Measurements from ENCODE around the gene PROM2.

PROM2 gene

DNA sequence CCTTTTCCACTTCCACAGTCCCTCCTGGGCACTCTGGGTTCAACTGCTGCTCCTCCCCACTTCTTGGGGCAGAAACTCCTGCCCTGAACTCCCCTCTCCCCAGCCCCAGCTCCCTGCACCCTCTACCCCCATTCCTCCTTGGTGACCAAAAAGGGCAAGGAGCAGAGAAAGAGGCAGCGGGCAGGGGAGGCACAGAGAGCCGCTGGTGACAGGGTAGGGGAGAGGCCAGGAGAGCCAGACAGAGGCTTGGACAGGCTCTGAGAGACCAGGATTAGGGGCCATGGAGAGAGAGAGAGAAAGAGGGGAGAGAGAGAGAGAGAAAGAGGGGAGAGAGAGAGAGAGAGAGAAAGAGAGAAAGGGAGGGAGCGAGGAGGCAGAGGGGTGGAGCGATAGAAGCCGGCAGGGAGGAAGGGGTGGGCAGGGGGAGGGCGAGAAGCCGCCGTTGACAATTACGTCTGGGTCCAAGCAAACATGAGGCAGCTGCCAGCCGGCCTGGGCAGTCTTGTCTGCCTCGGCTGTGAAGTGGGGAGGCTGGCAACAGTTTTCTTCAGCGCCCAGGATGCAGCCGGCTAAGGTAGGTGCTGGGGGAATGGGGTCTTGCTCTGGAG, 22.7 kb downstream of the PROM2 start, which contains the start of gene KCNIP3:
TSS of gene KCNIP3 (plus strand) at position 468 of the 608 bp plus-strand sequence. CDS start at position 560, 92 bp downstream.
- TF ChIP-seq Cebpa-rat (IDR thresholded peaks at IDR 0.05) = no peak
- Histone ChIP-seq H3K4me2 (no peak within 1 kb of the TSS), H3K9ac (no peak within 1 kb of the TSS), H3K4me3 (no peak within 1 kb of the TSS), H3K4me1 (peaks cover 3% of the 10 kb centered on the region; the same call in 1 of the 2 replicates), H3K36me3 (no peaks in the 10 kb centered on the region), H3K27ac (no peak within 1 kb of the TSS), H4K20me1 (no peaks in the 10 kb centered on the region; the same call in 1 of the 2 replicates), H3K27me3 (0 out of 2 replicates have a peak, but pooled peaks cover 5% of the 10 kb centered on the region), H3K9me3 (peaks cover 7% of the 10 kb centered on the region)

DNA sequence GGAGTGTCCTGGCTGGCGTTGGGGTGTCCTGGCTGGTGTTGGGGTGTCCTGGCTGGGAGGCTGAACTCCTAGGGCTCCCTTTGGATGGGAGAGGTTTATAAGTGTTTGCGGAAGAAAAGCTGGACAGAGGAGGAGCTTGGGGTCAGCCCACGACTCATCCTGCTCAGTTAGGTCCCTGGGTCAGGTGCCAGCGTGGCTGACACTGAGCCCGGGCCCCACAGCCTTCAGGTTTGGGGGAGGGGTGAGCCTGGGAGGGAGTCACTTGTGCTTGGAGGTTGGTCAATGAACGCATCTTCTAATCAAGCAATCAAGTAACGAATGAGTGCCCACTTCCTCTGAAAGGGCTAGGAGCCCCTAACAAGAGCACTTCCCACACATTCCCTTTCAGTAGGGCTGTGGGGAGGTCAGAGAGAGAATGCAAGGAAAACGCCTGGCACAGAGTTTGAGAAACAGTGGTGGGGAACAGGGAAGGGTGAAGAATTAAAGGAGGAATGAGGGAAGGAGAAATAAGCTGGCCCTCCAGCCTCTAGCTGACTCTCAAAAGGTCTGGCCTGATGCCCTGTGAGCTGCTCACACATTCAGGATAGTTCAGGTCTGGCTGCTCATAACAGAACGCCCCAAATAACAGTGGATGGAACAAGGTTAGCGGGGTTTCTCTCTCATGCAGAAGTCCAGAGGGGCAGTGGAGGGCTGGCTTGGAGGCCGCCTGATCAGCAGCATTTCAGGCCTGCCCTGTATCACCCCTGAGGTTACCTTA, 23.6 kb downstream of the PROM2 start:
- Histone ChIP-seq H3K27me3 (0 out of 2 replicates have a peak, but pooled peaks cover 5% of the 10 kb centered on the region), H4K20me1 (no peaks in the 10 kb centered on the region; the same call in 1 of the 2 replicates), H3K9ac (no peak overlapping the region), H3K4me2 (no peak overlapping the region), H3K4me3 (no peak overlapping the region), H3K27ac (no peak overlapping the region), H3K9me3 (no peaks in the 10 kb centered on the region), H3K36me3 (no peaks in the 10 kb centered on the region), H3K4me1 (peaks cover 5% of the 10 kb centered on the region; the same call in 1 of the 2 replicates)
- no peak for TF ChIP-seq Cebpa-rat (IDR thresholded peaks at IDR 0.05)

DNA sequence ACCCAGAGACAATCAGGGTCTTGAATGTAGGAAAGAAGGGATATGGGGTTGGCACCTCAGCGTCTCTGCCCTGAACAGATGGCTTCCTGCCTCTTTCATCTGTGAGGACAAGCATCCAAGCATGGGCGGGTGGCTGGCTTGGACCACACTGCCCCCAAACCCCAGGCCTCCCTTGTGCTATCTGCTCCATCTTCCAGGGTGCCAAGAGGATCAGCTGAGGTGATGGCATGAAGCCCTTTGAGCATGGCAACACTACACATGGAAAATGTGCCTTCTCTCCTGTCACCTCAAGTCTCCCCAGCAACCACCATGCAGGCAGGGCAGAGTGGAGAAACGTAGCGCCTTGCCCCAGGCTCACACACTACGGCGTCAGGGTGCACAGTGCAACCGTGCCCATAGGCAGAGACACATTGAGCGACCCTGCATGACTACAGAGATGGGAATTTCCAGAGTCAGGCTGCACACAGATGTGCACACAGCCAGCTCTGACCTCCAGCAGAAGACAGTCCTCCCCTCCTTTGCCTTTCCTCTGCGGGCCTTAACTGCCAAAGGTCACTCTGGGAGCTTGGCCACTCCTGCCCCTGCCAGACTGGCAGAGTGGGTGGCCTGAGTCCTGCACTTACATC, 24.4 kb downstream of the PROM2 start:
- no peak overlapping the region for H3K9ac ChIP-seq
- no peaks in the 10 kb centered on the region for H3K9me3 ChIP-seq
- H3K4me2 ChIP-seq = no peak overlapping the region
- 0 out of 2 replicates have a peak, but pooled peaks cover 5% of the 10 kb centered on the region for H3K27me3 ChIP-seq
- TF ChIP-seq Cebpa-rat (IDR thresholded peaks at IDR 0.05) = no peak
- H3K4me1 ChIP-seq = peaks cover 5% of the 10 kb centered on the region; the same call in 1 of the 2 replicates
- H3K36me3 ChIP-seq = no peaks in the 10 kb centered on the region
- no peak overlapping the region for H3K27ac ChIP-seq
- H3K4me3 ChIP-seq = no peak overlapping the region
- no peaks in the 10 kb centered on the region; the same call in 1 of the 2 replicates for H4K20me1 ChIP-seq

DNA sequence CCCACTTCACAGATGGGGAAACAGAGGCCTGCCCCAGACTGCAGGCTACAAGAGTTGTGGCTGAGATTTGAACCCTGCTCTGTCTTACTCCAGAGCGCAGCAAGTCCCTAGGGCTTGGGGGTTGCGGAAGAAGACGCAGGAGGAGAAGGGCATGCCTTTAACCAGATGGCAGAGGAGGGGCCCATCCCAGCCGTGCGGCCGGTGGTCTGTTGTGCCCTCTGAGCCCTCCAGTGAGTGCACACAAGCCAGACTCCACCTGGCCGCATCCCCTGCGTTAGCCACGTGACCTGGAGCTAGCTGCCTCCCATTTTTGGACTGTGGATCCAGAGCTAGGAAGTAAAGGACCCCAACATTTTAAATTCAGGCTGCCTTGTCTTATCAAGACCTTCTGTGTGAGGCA, 25.7 kb downstream of the PROM2 start:
- Histone ChIP-seq H3K27me3 (0 out of 2 replicates have a peak, but pooled peaks cover 5% of the 10 kb centered on the region), H3K4me3 (no peak overlapping the region), H3K36me3 (no peaks in the 10 kb centered on the region), H3K9ac (no peak overlapping the region), H3K27ac (no peak overlapping the region), H3K9me3 (no peaks in the 10 kb centered on the region), H3K4me1 (peaks cover 5% of the 10 kb centered on the region; the same call in 1 of the 2 replicates), H4K20me1 (no peaks in the 10 kb centered on the region; the same call in 1 of the 2 replicates), H3K4me2 (no peak overlapping the region)
- no peak for TF ChIP-seq Cebpa-rat (IDR thresholded peaks at IDR 0.05)

DNA sequence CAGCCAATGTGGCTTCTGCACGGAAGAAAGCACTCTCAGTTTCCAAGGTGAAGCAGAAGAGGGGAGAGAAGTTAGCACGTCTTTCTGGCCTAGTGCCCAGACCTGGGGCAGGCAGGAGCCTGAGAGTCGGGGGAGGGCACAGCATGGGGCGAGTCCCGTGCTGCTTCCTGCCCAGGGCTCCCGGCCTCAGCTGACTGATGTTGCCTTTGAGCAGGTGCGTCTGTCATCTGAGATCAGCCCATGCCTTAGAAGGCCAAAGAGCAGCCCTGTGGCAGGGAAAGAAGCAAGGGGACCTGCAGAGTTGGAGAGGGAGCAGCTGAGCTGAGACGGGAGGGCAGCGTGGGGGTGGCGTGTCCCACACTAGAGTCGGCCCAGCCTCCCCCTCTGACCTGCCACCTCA, 26.2 kb downstream of the PROM2 start:
- H3K4me2 ChIP-seq = no peak overlapping the region
- H3K27ac ChIP-seq = no peak overlapping the region
- no peaks in the 10 kb centered on the region for H3K9me3 ChIP-seq
- H3K4me1 ChIP-seq = peaks cover 5% of the 10 kb centered on the region; the same call in 1 of the 2 replicates
- no peak overlapping the region for H3K4me3 ChIP-seq
- H3K36me3 ChIP-seq = no peaks in the 10 kb centered on the region
- H3K27me3 ChIP-seq = 0 out of 2 replicates have a peak, but pooled peaks cover 5% of the 10 kb centered on the region
- TF ChIP-seq Cebpa-rat (IDR thresholded peaks at IDR 0.05) = no peak
- H3K9ac ChIP-seq = no peak overlapping the region
- H4K20me1 ChIP-seq = no peaks in the 10 kb centered on the region; the same call in 1 of the 2 replicates

DNA sequence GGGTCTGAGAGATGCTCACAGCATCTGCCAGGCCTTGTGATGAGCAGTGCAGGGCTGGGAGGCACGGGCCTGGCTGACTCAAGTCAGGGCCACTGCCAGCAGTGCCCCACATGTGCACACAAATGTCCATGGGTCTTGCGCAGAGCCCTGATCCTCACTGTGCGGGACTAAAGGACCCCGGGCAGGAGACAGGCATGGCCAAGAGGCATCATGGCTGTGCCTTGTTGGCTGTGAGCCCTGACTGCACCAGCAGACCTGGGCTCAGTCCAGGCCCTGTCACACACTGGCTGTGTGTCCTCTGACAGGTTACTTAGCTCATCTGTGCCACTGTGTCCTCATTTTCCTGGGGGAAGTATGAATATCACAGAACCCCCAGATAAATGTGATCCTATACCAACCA, 26.9 kb downstream of the PROM2 start:
- H3K27ac ChIP-seq = no peak overlapping the region
- H3K9ac ChIP-seq = no peak overlapping the region
- H3K36me3 ChIP-seq = no peaks in the 10 kb centered on the region
- H4K20me1 ChIP-seq = no peaks in the 10 kb centered on the region; the same call in 1 of the 2 replicates
- peaks cover 5% of the 10 kb centered on the region; the same call in 1 of the 2 replicates for H3K4me1 ChIP-seq
- no peak overlapping the region for H3K4me3 ChIP-seq
- no peak overlapping the region for H3K4me2 ChIP-seq
- 0 out of 2 replicates have a peak, but pooled peaks cover 5% of the 10 kb centered on the region for H3K27me3 ChIP-seq
- TF ChIP-seq Cebpa-rat (IDR thresholded peaks at IDR 0.05) = no peak
- H3K9me3 ChIP-seq = no peaks in the 10 kb centered on the region

DNA sequence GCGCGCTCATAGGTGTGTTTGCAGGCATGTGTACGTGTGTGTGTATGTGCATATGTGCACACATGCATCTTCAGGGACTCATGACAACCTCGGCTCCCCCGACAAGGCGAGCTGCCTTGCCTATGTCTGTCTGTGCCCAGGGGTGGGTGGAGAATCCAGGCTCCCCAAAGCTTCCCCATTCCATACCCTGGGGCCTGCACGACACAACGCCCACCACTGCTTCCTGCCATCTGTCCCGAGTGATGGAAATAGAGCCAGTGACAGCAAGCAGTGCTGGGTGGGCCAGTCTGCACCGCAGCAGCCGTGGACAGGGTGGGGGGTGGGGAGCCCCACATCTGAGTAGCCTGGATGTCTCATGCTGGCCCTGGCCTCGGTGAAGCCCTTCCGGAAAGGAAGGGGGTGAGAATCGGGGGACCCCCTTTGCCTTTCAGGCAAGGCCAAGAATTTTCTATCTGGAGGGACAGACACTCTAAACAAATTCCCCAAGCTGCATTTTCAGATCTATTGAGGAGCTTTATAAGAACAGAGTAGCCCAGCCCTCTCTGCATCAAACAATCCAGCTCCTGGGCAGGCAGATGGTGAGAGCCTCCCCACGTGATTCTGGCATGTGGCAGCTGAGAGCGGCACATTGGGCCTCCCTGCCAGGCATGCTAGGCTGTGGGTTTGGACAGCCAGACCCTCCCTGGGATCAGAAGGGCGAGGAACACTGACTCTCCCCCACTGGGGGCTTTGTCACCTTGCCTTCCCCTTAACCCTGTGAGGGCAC, 27.8 kb downstream of the PROM2 start:
- H3K4me1 ChIP-seq = peaks cover 5% of the 10 kb centered on the region; the same call in 1 of the 2 replicates
- H3K4me3 ChIP-seq = no peak overlapping the region
- H4K20me1 ChIP-seq = no peaks in the 10 kb centered on the region; the same call in 1 of the 2 replicates
- TF ChIP-seq Cebpa-rat (IDR thresholded peaks at IDR 0.05) = no peak
- no peaks in the 10 kb centered on the region for H3K36me3 ChIP-seq
- H3K27ac ChIP-seq = no peak overlapping the region
- H3K9ac ChIP-seq = no peak overlapping the region
- H3K27me3 ChIP-seq = no peaks in the 10 kb centered on the region
- no peaks in the 10 kb centered on the region for H3K9me3 ChIP-seq
- H3K4me2 ChIP-seq = peak overlapping the region; percentile 19; the same call in 1 of the 2 replicates

DNA sequence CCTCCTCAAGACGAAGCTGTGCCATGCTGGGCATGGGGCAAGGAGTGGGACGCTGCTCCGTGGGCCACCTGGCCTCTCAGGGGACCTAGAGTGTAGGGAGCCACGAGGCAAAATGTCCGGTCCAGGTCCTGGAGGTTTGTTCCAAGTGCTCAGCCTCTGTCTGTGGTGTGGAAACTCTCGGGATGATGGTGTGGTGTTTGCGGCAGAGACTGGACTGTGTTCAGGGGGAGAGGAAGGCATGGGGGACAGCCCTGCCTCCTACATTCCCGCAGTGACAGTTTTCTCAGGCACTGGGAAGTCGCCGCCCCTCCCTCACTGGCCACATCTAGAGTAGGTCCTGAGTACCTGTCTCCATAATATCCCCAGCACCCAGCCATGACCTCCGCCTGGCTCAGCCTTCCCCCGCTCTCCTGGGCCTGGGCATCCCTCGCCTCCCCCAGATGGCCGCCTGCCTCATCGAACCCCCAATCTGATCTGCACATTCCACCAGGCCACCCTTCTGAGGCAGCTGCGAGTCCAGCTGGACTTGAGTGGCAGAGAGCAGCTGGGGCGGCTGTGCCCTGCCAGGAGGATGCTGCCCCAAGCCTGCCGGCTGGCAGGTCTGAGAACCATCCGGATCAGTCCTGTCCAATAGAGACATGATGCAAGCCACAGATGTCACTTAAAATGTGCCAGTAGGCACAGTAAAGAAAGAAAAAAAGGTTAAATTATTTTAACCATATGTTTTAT, 29.1 kb downstream of the PROM2 start:
- Histone ChIP-seq H3K36me3 (no peaks in the 10 kb centered on the region), H3K27ac (no peak overlapping the region), H3K4me1 (peaks cover 5% of the 10 kb centered on the region; the same call in 1 of the 2 replicates), H3K4me3 (no peak overlapping the region), H3K4me2 (no peak overlapping the region), H3K9ac (no peak overlapping the region), H3K9me3 (no peaks in the 10 kb centered on the region), H3K27me3 (peaks cover 2% of the 10 kb centered on the region), H4K20me1 (peaks cover 8% of the 10 kb centered on the region; the same call in 1 of the 2 replicates)
- TF ChIP-seq Cebpa-rat (IDR thresholded peaks at IDR 0.05) = no peak
